Tongue (tissue), 2 donors: ENCODE data around the gene ARID5B. TPM values are rescaled to one million over a fixed set of nuclear protein-coding genes. Genes with fewer than 3 reads are reported as not detected.

ENCODE experiments used
- DNase-seq: peaks from one replicate; pipeline ENCODE4 v3.0.0-alpha.2; 2015
- total RNA-seq: library from RNA; depleted of rRNA; stranded (reverse); fragments of >200 nt; gene quantifications from one replicate; pipeline ENCODE4 v1.2.3, GENCODE V29; 2014

The ARID5B gene
- total RNA-seq, 1 donor from 2014 or later, result 33.8 TPM

GRCh38 chr10:62099299-62099698 lies 197.8 kb downstream of the ARID5B start:
- no peak for DNase-seq

- DNase-seq, result no peak
Measured at GRCh38 chr10:62103857-62104256, 202.4 kb downstream of the ARID5B start.

- no peak for DNase-seq
Measured at GRCh38 chr10:62106929-62107519, 205.5 kb downstream of the ARID5B start.

GRCh38 chr10:62108759-62109586 lies 207.5 kb downstream of the ARID5B start:
- DNase-seq, result no peak

- DNase-seq, result no peak
Measured at GRCh38 chr10:62109587-62110293, 208.2 kb downstream of the ARID5B start.

- no peak for DNase-seq
Measured at GRCh38 chr10:62112300-62112699, 210.8 kb downstream of the ARID5B start.

GRCh38 chr10:62112963-62113362 lies 211.5 kb downstream of the ARID5B start:
- no peak for DNase-seq

GRCh38 chr10:62113680-62114079 lies 212.2 kb downstream of the ARID5B start:
- no peak for DNase-seq

GRCh38 chr10:62115321-62115720 lies 213.8 kb downstream of the ARID5B start:
- DNase-seq, result no peak

GRCh38 chr10:62115842-62116241 lies 214.3 kb downstream of the ARID5B start:
- no peak for DNase-seq

- DNase-seq, result no peak
Measured at GRCh38 chr10:62116896-62117295, 215.4 kb downstream of the ARID5B start.

- DNase-seq, result no peak
Measured at GRCh38 chr10:62121187-62121530, 219.7 kb downstream of the ARID5B start.

- DNase-seq, result no peak
Measured at GRCh38 chr10:62127975-62128374, 226.5 kb downstream of the ARID5B start.

- no peak for DNase-seq
Measured at GRCh38 chr10:62130948-62131347, 229.4 kb downstream of the ARID5B start.

GRCh38 chr10:62131724-62132123 lies 230.2 kb downstream of the ARID5B start:
- DNase-seq, result no peak

- no peak for DNase-seq
Measured at GRCh38 chr10:62133618-62134017, 232.1 kb downstream of the ARID5B start.

- DNase-seq, result no peak
Measured at GRCh38 chr10:62136931-62137330, 235.4 kb downstream of the ARID5B start.

Other genes with a start within 250 kb of the ARID5B start
- 0.92 TPM for gene CABCOCO1, start 238.8 kb upstream of the ARID5B start, total RNA-seq